Neutrophil (primary cell): ENCODE measurements around the gene RGS14.
A peak's percentile ranks its signal among the peaks of the same experiment; 100 is the strongest.

Experiments used
- H3K27ac ChIP-seq: fragments of 200-600 bp; sonication (generic); 2 replicates; pipeline ENCODE4 v1.5.1; 2016; ENCODE audit warnings: mild to moderate bottlenecking, moderate library complexity
- H3K27me3 ChIP-seq: fragments of 200-600 bp; sonication (generic); 2 replicates; pipeline ENCODE4 v1.6.0; 2016; ENCODE audit warnings: mild to moderate bottlenecking
- H3K36me3 ChIP-seq: fragments of 200-600 bp; sonication (generic); 2 replicates; pipeline ENCODE4 v1.5.1; 2017
- H3K4me1 ChIP-seq, 2 experiments: fragments of 200-600 bp in 1 of 2; sonication (generic) in 1 of 2; 1 replicate in 1 of 2; 2 replicates in 1 of 2; pipeline versions ENCODE4 v1.5.1 to v1.6.1; 2013 to 2016; ENCODE audit warnings: low read depth in 1 of 2, low read length in 1 of 2, mild to moderate bottlenecking in 1 of 2, moderate library complexity in 1 of 2; ENCODE audit not compliant: control insufficient read depth in 1 of 2, insufficient read depth in 1 of 2
- H3K4me3 ChIP-seq, 2 experiments: fragments of 200-600 bp in 1 of 2; sonication (generic) in 1 of 2; 1 replicate in 1 of 2; 2 replicates in 1 of 2; pipeline ENCODE4 v1.5.1; 2013 to 2016; ENCODE audit warnings: low read depth in 1 of 2, low read length in 1 of 2, mild to moderate bottlenecking in 1 of 2, moderate library complexity in 1 of 2
- H3K9me3 ChIP-seq: fragments of 200-600 bp; sonication (generic); 2 replicates; pipeline ENCODE4 v1.5.1; 2016
- TF ChIP-seq, protein P1 (sequence below): fragments of 200-600 bp; sonication (generic); IDR thresholded peaks from 2 replicates; pipeline ENCODE4 v1.5.1; 2016; ENCODE audit warnings: antibody characterized with exemption

The RGS14 gene

DNA sequence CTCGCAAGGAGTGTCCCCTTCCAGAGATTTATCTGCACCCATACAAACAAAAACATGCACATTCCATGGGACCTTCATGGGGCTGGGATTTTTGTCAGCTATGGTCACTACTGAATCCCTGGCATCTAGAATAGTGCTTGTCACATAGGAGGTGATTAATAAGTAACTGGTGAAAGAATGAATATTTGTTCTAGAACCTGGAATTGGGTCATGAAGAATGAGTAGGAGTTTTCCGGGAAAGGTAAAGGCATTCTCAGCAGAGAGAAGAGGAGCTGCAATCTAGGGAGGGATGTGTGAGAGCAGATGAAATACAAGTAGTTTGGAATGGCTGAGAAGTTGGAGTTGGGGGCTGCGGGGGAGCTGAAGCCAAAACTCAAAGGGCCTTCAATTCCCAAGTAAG, 3.5 kb upstream of the RGS14 start:
- TF ChIP-seq, protein P1, sequence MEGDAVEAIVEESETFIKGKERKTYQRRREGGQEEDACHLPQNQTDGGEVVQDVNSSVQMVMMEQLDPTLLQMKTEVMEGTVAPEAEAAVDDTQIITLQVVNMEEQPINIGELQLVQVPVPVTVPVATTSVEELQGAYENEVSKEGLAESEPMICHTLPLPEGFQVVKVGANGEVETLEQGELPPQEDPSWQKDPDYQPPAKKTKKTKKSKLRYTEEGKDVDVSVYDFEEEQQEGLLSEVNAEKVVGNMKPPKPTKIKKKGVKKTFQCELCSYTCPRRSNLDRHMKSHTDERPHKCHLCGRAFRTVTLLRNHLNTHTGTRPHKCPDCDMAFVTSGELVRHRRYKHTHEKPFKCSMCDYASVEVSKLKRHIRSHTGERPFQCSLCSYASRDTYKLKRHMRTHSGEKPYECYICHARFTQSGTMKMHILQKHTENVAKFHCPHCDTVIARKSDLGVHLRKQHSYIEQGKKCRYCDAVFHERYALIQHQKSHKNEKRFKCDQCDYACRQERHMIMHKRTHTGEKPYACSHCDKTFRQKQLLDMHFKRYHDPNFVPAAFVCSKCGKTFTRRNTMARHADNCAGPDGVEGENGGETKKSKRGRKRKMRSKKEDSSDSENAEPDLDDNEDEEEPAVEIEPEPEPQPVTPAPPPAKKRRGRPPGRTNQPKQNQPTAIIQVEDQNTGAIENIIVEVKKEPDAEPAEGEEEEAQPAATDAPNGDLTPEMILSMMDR = no peak
- Histone ChIP-seq H3K4me3 (no peak overlapping the region), H3K27me3 (no peaks in the 10 kb centered on the region), H3K4me1 (peaks cover 81 to 93% of the 10 kb centered on the region in 2 experiments), H3K36me3 (peaks cover 9% of the 10 kb centered on the region), H3K9me3 (no peaks in the 10 kb centered on the region), H3K27ac (peak overlapping the region; percentile 93)

DNA sequence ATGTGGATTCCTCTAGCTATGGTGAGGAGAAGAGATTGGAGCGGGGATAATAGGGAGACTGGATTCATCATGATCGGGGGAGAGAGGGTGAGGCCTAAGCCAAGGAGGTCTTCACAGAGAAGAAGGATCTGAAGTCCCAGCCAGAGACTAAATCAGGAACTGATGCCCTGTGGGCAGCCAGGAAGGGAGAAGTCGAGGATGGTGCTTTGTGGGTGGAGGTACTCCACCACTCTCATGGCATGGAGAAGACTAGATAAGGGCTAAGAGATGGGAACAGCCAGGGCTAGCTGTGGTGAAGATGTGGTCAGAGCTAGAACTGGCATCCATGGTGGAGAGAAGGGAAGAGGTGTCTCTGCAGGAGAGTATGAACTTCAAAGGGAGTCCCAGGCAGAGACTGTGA, 3.0 kb upstream of the RGS14 start:
- Histone ChIP-seq H3K4me3 (peak overlapping the region in 1 of 2 experiments; percentile 82), H3K27me3 (no peaks in the 10 kb centered on the region), H3K4me1 (peaks cover 81 to 93% of the 10 kb centered on the region in 2 experiments), H3K27ac (peak overlapping the region; percentile 93), H3K36me3 (peaks cover 7% of the 10 kb centered on the region), H3K9me3 (no peaks in the 10 kb centered on the region)
- TF ChIP-seq, protein P1 = no peak

DNA sequence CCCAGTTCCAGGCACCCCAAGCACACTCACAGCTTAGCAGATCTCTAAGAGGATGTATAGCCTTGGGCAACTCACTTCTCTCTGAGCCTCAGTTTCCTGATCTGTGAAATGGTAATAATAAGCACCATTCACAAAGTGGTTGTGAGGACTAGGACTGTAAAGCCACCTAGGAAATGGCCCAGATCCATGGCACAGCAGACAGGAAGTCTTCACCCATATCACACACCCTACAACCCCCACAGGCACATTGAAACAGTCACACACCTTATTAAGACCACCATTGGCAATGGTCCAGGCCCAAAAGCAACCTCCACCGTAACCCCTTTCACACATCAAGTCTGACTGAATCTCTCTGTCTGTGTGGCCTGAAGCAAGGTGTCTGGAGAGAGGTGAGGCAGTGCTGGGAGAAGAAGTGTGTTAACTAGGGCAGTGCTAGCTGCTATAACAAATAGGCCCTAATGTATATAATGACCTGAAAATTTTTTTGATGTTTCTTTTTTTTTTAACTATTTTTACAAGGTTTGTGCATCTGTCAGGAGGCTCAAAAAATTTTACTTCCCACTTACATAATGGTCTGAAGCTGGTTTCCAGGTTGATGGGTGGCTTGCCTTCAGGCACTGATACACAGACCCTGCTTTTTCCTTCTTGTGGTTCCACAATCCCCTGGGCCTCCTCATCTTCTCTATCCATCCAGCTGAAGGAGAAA, 2.4 kb upstream of the RGS14 start:
- TF ChIP-seq, protein P1 = no peak
- Histone ChIP-seq H3K27me3 (no peaks in the 10 kb centered on the region), H3K36me3 (peaks cover 5% of the 10 kb centered on the region), H3K9me3 (no peaks in the 10 kb centered on the region), H3K4me3 (peak overlapping the region in 1 of 2 experiments; percentile 82), H3K27ac (peak overlapping the region; percentile 93), H3K4me1 (peaks cover 81 to 93% of the 10 kb centered on the region in 2 experiments)

DNA sequence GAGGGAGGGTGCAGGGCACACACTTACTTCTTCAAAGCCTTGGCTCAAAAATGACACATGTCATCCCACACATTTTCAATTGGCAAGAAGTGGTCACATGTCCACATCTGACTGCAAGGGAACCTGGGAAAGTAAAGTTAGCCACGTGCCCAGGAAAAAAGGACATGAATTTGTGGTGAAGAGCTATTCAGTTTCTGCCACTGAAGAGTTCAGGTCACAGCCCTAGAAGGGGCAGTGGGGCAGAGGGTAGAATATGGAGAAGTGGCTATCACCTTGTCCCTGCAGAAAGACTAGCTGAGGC, 1.9 kb upstream of the RGS14 start:
- Histone ChIP-seq H3K4me1 (peaks cover 81 to 92% of the 10 kb centered on the region in 2 experiments), H3K27me3 (no peaks in the 10 kb centered on the region), H3K4me3 (peak overlapping the region in 1 of 2 experiments; percentile 82), H3K9me3 (no peaks in the 10 kb centered on the region), H3K36me3 (peaks cover 5% of the 10 kb centered on the region), H3K27ac (peak overlapping the region; percentile 93)
- TF ChIP-seq, protein P1 = no peak

DNA sequence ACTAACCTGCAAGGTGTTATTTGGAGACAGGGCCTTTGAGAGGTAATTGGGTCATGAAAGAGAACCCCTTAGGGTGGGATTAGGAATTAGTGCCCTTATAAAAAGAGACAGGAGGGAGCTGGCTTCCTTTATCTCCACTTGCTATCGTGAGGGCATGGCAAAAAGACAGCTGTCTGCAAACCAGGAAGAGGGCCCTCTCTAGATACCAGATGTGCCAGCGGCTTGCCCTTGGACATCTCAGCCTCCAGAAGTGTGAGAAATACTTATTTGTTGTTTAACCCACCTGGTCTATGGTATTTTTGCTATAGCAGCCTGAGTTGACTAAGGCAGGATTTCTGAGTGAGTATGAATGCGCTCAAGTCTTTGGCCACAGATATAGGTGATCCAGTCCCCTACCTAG, 978 bp upstream of the RGS14 start:
- TF ChIP-seq, protein P1 = no peak
- peak overlapping the region; percentile 93 for H3K27ac ChIP-seq
- H3K27me3 ChIP-seq = no peaks in the 10 kb centered on the region
- H3K9me3 ChIP-seq = no peaks in the 10 kb centered on the region
- peaks cover 5% of the 10 kb centered on the region for H3K36me3 ChIP-seq
- peak overlapping the region; percentile 82 to 96 for H3K4me3 ChIP-seq
- peaks cover 87 to 96% of the 10 kb centered on the region in 2 experiments for H3K4me1 ChIP-seq
